Colonic mucosa (tissue), 4 donors: ENCODE results near the gene PAEP. TPM values are rescaled to one million over a fixed set of nuclear protein-coding genes. Genes with fewer than 3 reads are reported as not detected.

Experiments used
- DNase-seq: peaks from one replicate; pipeline ENCODE4 v3.0.0-alpha.2; 2020
- H3K27ac ChIP-seq: fragments of 200-600 bp; one replicate; pipeline ENCODE4 v1.8.0; 2021
- H3K27me3 ChIP-seq: fragments of 200-600 bp; one replicate; pipeline ENCODE4 v1.8.0; 2021
- H3K36me3 ChIP-seq: fragments of 200-600 bp; one replicate; pipeline ENCODE4 v1.8.0; 2021
- H3K4me1 ChIP-seq: fragments of 200-600 bp; one replicate; pipeline ENCODE4 v1.8.0; 2021; ENCODE audit warnings: mild to moderate bottlenecking
- H3K4me3 ChIP-seq: fragments of 200-600 bp; one replicate; pipeline ENCODE4 v1.8.0; 2021
- H3K9ac ChIP-seq, 2 donors: one replicate each; pipeline ENCODE4 v1.7.0; 2013; ENCODE audit warnings: control low read depth in 2 of 2, low read depth in 2 of 2, low read length in 2 of 2
- H3K9me3 ChIP-seq: fragments of 200-600 bp; one replicate; pipeline ENCODE4 v1.8.0; 2021
- CTCF ChIP-seq: fragments of 200-600 bp; IDR thresholded peaks from one replicate; pipeline ENCODE4 v1.8.0; 2022; ENCODE audit warnings: antibody characterized with exemption, mild to moderate bottlenecking
- intact Hi-C: fragments of 100-400 bp; cut with DNase I; formaldehyde crosslinking; loops from one replicate; pipeline ENCODE4 v1.14.1; 2022
- total RNA-seq, 2 donors: library from RNA; stranded (reverse); fragmentation: NEBNext Ultra II Directional in 1 of 2; extraction: Animal tissue kit (Norgen Biotek cat#: 25700) in 1 of 2; gene quantifications; one replicate each; pipeline ENCODE4 v1.2.1, GENCODE V29; 2021
- donor health status: healthy.
- donor health status: DM: no; HTN: no; CAD: no.
- donor health status: DM: no; HTN: no; CAD: no.

The PAEP gene
- total RNA-seq, 2 donors from 2014 or later: not detected

GRCh38 chr9:135575995-135576631 lies 14.6 kb downstream of the PAEP start:
- H3K9ac ChIP-seq: no peak overlapping the region
- H3K27ac ChIP-seq: no peak overlapping the region
- H3K9me3 ChIP-seq: no peaks in the 10 kb centered on the region
- no peak overlapping the region for H3K4me3 ChIP-seq
- H3K4me1 ChIP-seq: no peaks in the 10 kb centered on the region
- no peak for DNase-seq
- H3K27me3 ChIP-seq: no peaks in the 10 kb centered on the region
- TF ChIP-seq CTCF: no peak
- no peaks in the 10 kb centered on the region for H3K36me3 ChIP-seq
- intact Hi-C loops: no loop called here

- TF ChIP-seq CTCF: no peak
- no peak overlapping the region for H3K9ac ChIP-seq
- no peak for DNase-seq
- no peaks in the 10 kb centered on the region for H3K9me3 ChIP-seq
- no peak overlapping the region for H3K27ac ChIP-seq
- intact Hi-C loops: no loop called here
- H3K4me1 ChIP-seq: no peaks in the 10 kb centered on the region
- no peak overlapping the region for H3K4me3 ChIP-seq
- no peaks in the 10 kb centered on the region for H3K27me3 ChIP-seq
- no peaks in the 10 kb centered on the region for H3K36me3 ChIP-seq
Observed at GRCh38 chr9:135577256-135577655, 15.7 kb downstream of the PAEP start.

GRCh38 chr9:135579356-135579755 lies 17.8 kb downstream of the PAEP start:
- Histone ChIP-seq H3K4me3 (no peak overlapping the region), H3K27ac (no peak overlapping the region), H3K27me3 (no peaks in the 10 kb centered on the region), H3K9me3 (no peaks in the 10 kb centered on the region), H3K4me1 (no peaks in the 10 kb centered on the region), H3K9ac (no peak overlapping the region), H3K36me3 (no peaks in the 10 kb centered on the region)
- intact Hi-C loops: no loop called here
- no peak for DNase-seq
- no peak for TF ChIP-seq CTCF

GRCh38 chr9:135579889-135580660 lies 18.5 kb downstream of the PAEP start:
- TF ChIP-seq CTCF: no peak
- intact Hi-C loops: no loop called here
- no peak for DNase-seq
- Histone ChIP-seq H3K9ac (no peak overlapping the region), H3K9me3 (no peaks in the 10 kb centered on the region), H3K27me3 (no peaks in the 10 kb centered on the region), H3K27ac (no peak overlapping the region), H3K4me1 (no peaks in the 10 kb centered on the region), H3K36me3 (no peaks in the 10 kb centered on the region), H3K4me3 (no peak overlapping the region)

GRCh38 chr9:135580664-135581380 lies 19.3 kb downstream of the PAEP start:
- no peak overlapping the region for H3K4me3 ChIP-seq
- H3K9me3 ChIP-seq: no peaks in the 10 kb centered on the region
- intact Hi-C loops: no loop called here
- no peaks in the 10 kb centered on the region for H3K4me1 ChIP-seq
- no peaks in the 10 kb centered on the region for H3K36me3 ChIP-seq
- H3K9ac ChIP-seq: no peak overlapping the region
- DNase-seq: no peak
- H3K27me3 ChIP-seq: no peaks in the 10 kb centered on the region
- no peak overlapping the region for H3K27ac ChIP-seq
- TF ChIP-seq CTCF: no peak
